ENCODE results near the gene EXPH5. TPM values are rescaled to one million over a fixed set of nuclear protein-coding genes. Genes with fewer than 3 reads are reported as not detected.

EXPH5 gene
- total RNA-seq, 2 donors from 2014 or later = 6.6 to 17.3 TPM

DNA sequence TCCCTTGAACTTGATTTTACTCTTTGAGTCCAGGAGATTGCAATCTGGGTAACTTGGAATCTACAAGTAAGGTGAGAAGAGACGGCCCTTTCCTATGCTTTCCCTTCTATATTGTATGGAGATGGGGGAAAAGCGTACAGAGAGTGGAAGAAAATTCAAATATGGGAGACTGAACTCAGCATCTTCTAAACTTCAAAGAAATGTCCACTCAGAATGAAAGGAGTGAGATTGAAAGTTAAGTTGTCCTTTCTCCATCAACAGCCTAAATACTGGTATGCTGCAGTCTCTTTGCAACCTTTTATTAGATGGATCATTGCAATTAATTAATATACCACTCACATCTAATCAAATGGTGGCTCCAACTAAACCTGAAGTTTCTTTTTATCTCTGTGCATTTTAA is 6.4 kb upstream of the EXPH5 start:
- intact Hi-C loops (cut with DNase I) = no loop called here
- H3K9me3 ChIP-seq = no peaks in the 10 kb centered on the region
- WGBS = 74% methylated on average over 2 of the region's 2 CpGs
- TF ChIP-seq POLR2AphosphoS5 (IDR thresholded peaks at IDR 0.05) (no peak), POLR2A (IDR thresholded peaks at IDR 0.05) (no peak)
- TF ChIP-seq, protein P1, sequence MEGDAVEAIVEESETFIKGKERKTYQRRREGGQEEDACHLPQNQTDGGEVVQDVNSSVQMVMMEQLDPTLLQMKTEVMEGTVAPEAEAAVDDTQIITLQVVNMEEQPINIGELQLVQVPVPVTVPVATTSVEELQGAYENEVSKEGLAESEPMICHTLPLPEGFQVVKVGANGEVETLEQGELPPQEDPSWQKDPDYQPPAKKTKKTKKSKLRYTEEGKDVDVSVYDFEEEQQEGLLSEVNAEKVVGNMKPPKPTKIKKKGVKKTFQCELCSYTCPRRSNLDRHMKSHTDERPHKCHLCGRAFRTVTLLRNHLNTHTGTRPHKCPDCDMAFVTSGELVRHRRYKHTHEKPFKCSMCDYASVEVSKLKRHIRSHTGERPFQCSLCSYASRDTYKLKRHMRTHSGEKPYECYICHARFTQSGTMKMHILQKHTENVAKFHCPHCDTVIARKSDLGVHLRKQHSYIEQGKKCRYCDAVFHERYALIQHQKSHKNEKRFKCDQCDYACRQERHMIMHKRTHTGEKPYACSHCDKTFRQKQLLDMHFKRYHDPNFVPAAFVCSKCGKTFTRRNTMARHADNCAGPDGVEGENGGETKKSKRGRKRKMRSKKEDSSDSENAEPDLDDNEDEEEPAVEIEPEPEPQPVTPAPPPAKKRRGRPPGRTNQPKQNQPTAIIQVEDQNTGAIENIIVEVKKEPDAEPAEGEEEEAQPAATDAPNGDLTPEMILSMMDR (IDR thresholded peaks at IDR 0.05) = no peak
- no peak for DNase-seq (ENCODE audit: low spot score)
- H3K4me3 ChIP-seq = no peak overlapping the region
- no peaks in the 10 kb centered on the region for H3K36me3 ChIP-seq
- no peaks in the 10 kb centered on the region for H3K4me1 ChIP-seq (replicated peaks)
- no peak overlapping the region for H3K27ac ChIP-seq
- no peaks in the 10 kb centered on the region for H3K27me3 ChIP-seq (replicated peaks; ENCODE audit: insufficient read depth)

DNA sequence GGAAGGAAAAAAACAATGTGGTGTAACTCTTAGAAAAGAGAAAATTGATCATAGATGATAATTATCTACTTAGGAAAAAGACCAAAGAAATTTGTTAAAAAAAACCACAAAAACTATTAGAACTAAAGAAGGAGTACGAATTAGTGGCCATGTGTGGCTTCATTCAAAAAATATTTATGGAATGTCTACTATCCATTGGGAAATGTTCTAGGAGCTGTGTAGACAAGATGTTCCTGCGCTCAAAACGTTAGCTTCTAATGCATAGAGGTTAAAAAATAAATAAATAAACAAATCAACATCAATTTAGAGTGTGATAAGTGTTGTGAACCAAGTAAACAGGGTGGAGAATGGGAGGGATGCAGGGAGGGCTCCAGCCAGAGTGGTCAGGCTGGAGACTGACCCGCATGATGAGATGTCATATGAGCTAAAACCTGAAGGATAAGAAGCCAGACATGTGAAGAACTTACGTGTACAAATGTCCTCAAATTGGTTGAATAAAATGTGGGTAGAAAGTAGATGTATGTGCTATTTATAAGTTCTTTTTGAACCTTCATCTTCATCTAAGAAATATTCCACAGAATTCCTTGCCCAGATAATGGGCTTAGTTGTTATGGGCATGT is 4.3 kb upstream of the EXPH5 start:
- Histone ChIP-seq H3K4me1 (replicated peaks) (no peaks in the 10 kb centered on the region), H3K27ac (no peak overlapping the region), H3K36me3 (no peaks in the 10 kb centered on the region), H3K4me3 (no peak overlapping the region), H3K9me3 (no peaks in the 10 kb centered on the region), H3K27me3 (replicated peaks; ENCODE audit: insufficient read depth) (no peaks in the 10 kb centered on the region)
- intact Hi-C loops (cut with DNase I) = no loop called here
- TF ChIP-seq, protein P1 (IDR thresholded peaks at IDR 0.05) = no peak
- TF ChIP-seq POLR2A (IDR thresholded peaks at IDR 0.05) (no peak), POLR2AphosphoS5 (IDR thresholded peaks at IDR 0.05) (no peak)
- DNase-seq (ENCODE audit: low spot score) = no peak
- WGBS = 86% methylated on average over 5 of the region's 5 CpGs

DNA sequence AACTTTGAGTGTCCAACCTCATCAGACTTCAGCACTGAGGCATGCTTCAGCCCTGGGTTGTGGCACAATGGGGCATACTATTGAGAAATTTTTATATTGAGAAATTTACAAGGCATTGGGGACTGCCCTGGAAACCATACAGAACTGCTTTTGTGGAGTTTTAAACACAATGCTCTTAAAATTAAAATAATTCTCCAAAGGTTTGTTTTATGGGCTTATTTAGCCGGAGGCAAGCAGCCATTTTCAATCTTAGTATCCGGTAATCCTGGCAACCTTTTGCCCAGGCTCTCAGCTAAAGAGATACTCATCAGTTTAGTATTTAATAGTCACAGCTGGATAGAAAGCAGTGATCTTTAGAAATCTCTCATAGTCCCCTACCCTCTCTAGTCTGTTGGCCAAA is 3.1 kb upstream of the EXPH5 start:
- TF ChIP-seq POLR2AphosphoS5 (IDR thresholded peaks at IDR 0.05) (no peak), POLR2A (IDR thresholded peaks at IDR 0.05) (no peak)
- TF ChIP-seq, protein P1 (IDR thresholded peaks at IDR 0.05) = no peak
- no peak overlapping the region for H3K27ac ChIP-seq
- no peak overlapping the region for H3K4me3 ChIP-seq
- H3K27me3 ChIP-seq (replicated peaks; ENCODE audit: insufficient read depth) = no peaks in the 10 kb centered on the region
- no peak for DNase-seq (ENCODE audit: low spot score)
- 20% methylated on average over 2 of the region's 2 CpGs for WGBS
- intact Hi-C loops (cut with DNase I) = no loop called here
- no peaks in the 10 kb centered on the region for H3K36me3 ChIP-seq
- no peaks in the 10 kb centered on the region for H3K9me3 ChIP-seq
- H3K4me1 ChIP-seq (replicated peaks) = no peaks in the 10 kb centered on the region

DNA sequence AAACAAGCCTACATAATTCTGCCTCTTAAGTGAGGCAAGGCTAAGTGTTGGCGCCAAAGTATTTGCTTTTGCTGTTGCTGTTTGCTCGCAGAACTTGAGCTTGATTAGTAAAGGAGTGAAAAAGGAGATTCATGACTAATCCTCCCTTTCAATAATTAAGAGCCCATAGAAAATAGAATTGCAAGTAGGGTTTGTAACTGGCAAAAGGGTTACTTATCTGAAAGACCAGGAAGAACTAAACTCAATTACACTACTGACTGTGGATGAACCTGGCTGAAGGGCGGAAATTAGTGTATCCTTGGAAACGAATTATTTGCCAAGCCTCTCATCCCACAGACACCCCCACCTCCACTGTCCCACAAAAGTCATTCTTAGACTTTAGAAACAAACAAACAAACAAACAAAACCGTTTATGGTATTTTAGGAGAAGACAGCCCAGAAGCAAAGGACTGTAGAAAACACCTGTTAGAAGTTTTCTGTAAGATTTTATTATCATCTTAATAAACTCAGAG is 411 bp upstream of the EXPH5 start:
- no peak for DNase-seq (ENCODE audit: low spot score)
- intact Hi-C loops (cut with DNase I) = loop anchor here (5.0 kb wide), 1 partner anchor 127 kb away; the partner anchor contains the start of gene C11orf65

More for the DNA sequence above, 411 bp upstream of the EXPH5 start:
- Histone ChIP-seq H3K27ac (peak overlapping the region; percentile 81 to 90), H3K36me3 (no peaks in the 10 kb centered on the region), H3K4me1 (replicated peaks) (no peaks in the 10 kb centered on the region), H3K4me3 (peak overlapping the region; percentile 60 to 61), H3K9me3 (no peaks in the 10 kb centered on the region), H3K27me3 (replicated peaks; ENCODE audit: insufficient read depth) (no peaks in the 10 kb centered on the region)
- 7% methylated on average over 5 of the region's 5 CpGs for WGBS
- TF ChIP-seq POLR2A (IDR thresholded peaks at IDR 0.05) (no peak), POLR2AphosphoS5 (IDR thresholded peaks at IDR 0.05) (no peak)
- TF ChIP-seq, protein P1 (IDR thresholded peaks at IDR 0.05) = no peak

Measured in prostate gland (tissue), 2 donors.